ENCODE measurements around the gene ALX3.
"Not testable (repeated sequence)": the region's sequence is repeated elsewhere in the genome, so short reads cannot be mapped to it uniquely, and the experiment has no call there.

Gene ALX3

GRCh38 chr1:110034040-110034450 lies 36.4 kb downstream of the ALX3 start:
- Mint-ChIP-seq H3K4me3 (peak overlapping the region; percentile 91), H3K27me3 (no peaks in the 10 kb centered on the region), H3K27ac (peak overlapping the region; percentile 93), H3K9me3 (no peaks in the 10 kb centered on the region), H3K4me1 (ENCODE audit: low read depth) (peaks cover 39% of the 10 kb centered on the region), H3K36me3 (ENCODE audit: low read depth) (peaks cover 25% of the 10 kb centered on the region)
- intact Hi-C loops (cut with micrococcal nuclease) = no loop called here

- H3K27ac Mint-ChIP-seq = peak overlapping the region; percentile 93
- peaks cover 19% of the 10 kb centered on the region for H3K36me3 Mint-ChIP-seq (ENCODE audit: low read depth)
- intact Hi-C loops (cut with micrococcal nuclease) = no loop called here
- H3K27me3 Mint-ChIP-seq = no peaks in the 10 kb centered on the region
- peak overlapping the region; percentile 27 for H3K4me3 Mint-ChIP-seq
- H3K9me3 Mint-ChIP-seq = no peaks in the 10 kb centered on the region
- H3K4me1 Mint-ChIP-seq (ENCODE audit: low read depth) = peaks cover 39% of the 10 kb centered on the region
Observed at GRCh38 chr1:110033421-110033820, 37.1 kb downstream of the ALX3 start.

- Mint-ChIP-seq H3K27ac (no peak overlapping the region), H3K27me3 (no peaks in the 10 kb centered on the region), H3K4me1 (ENCODE audit: low read depth) (peaks cover 39% of the 10 kb centered on the region), H3K4me3 (no peak overlapping the region), H3K36me3 (ENCODE audit: low read depth) (peaks cover 8% of the 10 kb centered on the region), H3K9me3 (no peaks in the 10 kb centered on the region)
- intact Hi-C loops (cut with micrococcal nuclease) = no loop called here
Observed at GRCh38 chr1:110032327-110032726, 38.1 kb downstream of the ALX3 start.

- H3K4me3 Mint-ChIP-seq; H3K27me3 Mint-ChIP-seq; H3K9me3 Mint-ChIP-seq; intact Hi-C loops (cut with micrococcal nuclease); H3K36me3 Mint-ChIP-seq (ENCODE audit: low read depth): not testable (repeated sequence)
- peaks cover 26% of the 10 kb centered on the region for H3K4me1 Mint-ChIP-seq (ENCODE audit: low read depth)
- peak overlapping the region; percentile 30 for H3K27ac Mint-ChIP-seq
Observed at GRCh38 chr1:110030687-110031086, 39.8 kb downstream of the ALX3 start.

GRCh38 chr1:110024613-110025012 lies 45.9 kb downstream of the ALX3 start:
- intact Hi-C loops (cut with micrococcal nuclease) = no loop called here
- Mint-ChIP-seq H3K9me3 (no peaks in the 10 kb centered on the region), H3K4me3 (no peak overlapping the region), H3K27ac (no peak overlapping the region), H3K36me3 (ENCODE audit: low read depth) (peaks cover 53% of the 10 kb centered on the region), H3K27me3 (no peaks in the 10 kb centered on the region), H3K4me1 (ENCODE audit: low read depth) (no peaks in the 10 kb centered on the region)

GRCh38 chr1:110021285-110021684 lies 49.2 kb downstream of the ALX3 start:
- H3K9me3 Mint-ChIP-seq = no peaks in the 10 kb centered on the region
- intact Hi-C loops (cut with micrococcal nuclease) = no loop called here
- peaks cover 87% of the 10 kb centered on the region for H3K36me3 Mint-ChIP-seq (ENCODE audit: low read depth)
- no peak overlapping the region for H3K27ac Mint-ChIP-seq
- no peak overlapping the region for H3K4me3 Mint-ChIP-seq
- H3K4me1 Mint-ChIP-seq (ENCODE audit: low read depth) = no peaks in the 10 kb centered on the region
- no peaks in the 10 kb centered on the region for H3K27me3 Mint-ChIP-seq

- Mint-ChIP-seq H3K9me3 (no peaks in the 10 kb centered on the region), H3K36me3 (ENCODE audit: low read depth) (peaks cover 97% of the 10 kb centered on the region), H3K4me3 (no peak overlapping the region), H3K27ac (no peak overlapping the region), H3K4me1 (ENCODE audit: low read depth) (no peaks in the 10 kb centered on the region), H3K27me3 (no peaks in the 10 kb centered on the region)
- intact Hi-C loops (cut with micrococcal nuclease) = no loop called here
Observed at GRCh38 chr1:110019770-110020169, 50.7 kb downstream of the ALX3 start.

GRCh38 chr1:110018396-110018795 lies 52.1 kb downstream of the ALX3 start:
- Mint-ChIP-seq H3K4me1 (ENCODE audit: low read depth) (no peaks in the 10 kb centered on the region), H3K27me3 (no peaks in the 10 kb centered on the region), H3K36me3 (ENCODE audit: low read depth) (peaks cover 98% of the 10 kb centered on the region), H3K9me3 (no peaks in the 10 kb centered on the region), H3K27ac (no peak overlapping the region), H3K4me3 (no peak overlapping the region)
- intact Hi-C loops (cut with micrococcal nuclease) = no loop called here

GRCh38 chr1:110017792-110018191 lies 52.7 kb downstream of the ALX3 start:
- intact Hi-C loops (cut with micrococcal nuclease) = no loop called here
- H3K27ac Mint-ChIP-seq = no peak overlapping the region
- H3K9me3 Mint-ChIP-seq = no peaks in the 10 kb centered on the region
- H3K27me3 Mint-ChIP-seq = no peaks in the 10 kb centered on the region
- H3K4me3 Mint-ChIP-seq = no peak overlapping the region
- H3K36me3 Mint-ChIP-seq (ENCODE audit: low read depth) = peaks cover 98% of the 10 kb centered on the region
- H3K4me1 Mint-ChIP-seq (ENCODE audit: low read depth) = no peaks in the 10 kb centered on the region

- Mint-ChIP-seq H3K4me1 (ENCODE audit: low read depth) (peaks cover 15% of the 10 kb centered on the region), H3K36me3 (ENCODE audit: low read depth) (peaks cover 87% of the 10 kb centered on the region)
- intact Hi-C loops (cut with micrococcal nuclease) = no loop called here
Observed at GRCh38 chr1:110012100-110012780, 58.2 kb downstream of the ALX3 start.

GRCh38 chr1:110011527-110012041 lies 58.9 kb downstream of the ALX3 start:
- intact Hi-C loops (cut with micrococcal nuclease) = loop anchor here (1.0 kb wide), 1 partner anchor 234 kb away; no protein-coding TSS in a partner anchor
- Mint-ChIP-seq H3K4me3 (no peak overlapping the region), H3K36me3 (ENCODE audit: low read depth) (peaks cover 83% of the 10 kb centered on the region), H3K27ac (no peak overlapping the region), H3K9me3 (no peaks in the 10 kb centered on the region), H3K27me3 (no peaks in the 10 kb centered on the region), H3K4me1 (ENCODE audit: low read depth) (peaks cover 15% of the 10 kb centered on the region)

More at GRCh38 chr1:110012100-110012780, 58.2 kb downstream of the ALX3 start:
- Mint-ChIP-seq H3K9me3 (no peaks in the 10 kb centered on the region), H3K27ac (no peak overlapping the region), H3K4me3 (no peak overlapping the region), H3K27me3 (no peaks in the 10 kb centered on the region)

Measured in dendritic cell treated with granulocyte-macrophage colony-stimulating factor and Interleukin-4, amounts not matched to agents 40 ng/mL and 50 ng/mL, for 4 days (primary cell).